NT2/D1 (cell line): ENCODE results near the gene PIP5K1C.
A peak's percentile ranks its signal among the peaks of the same experiment; 100 is the strongest.
"Not testable (repeated sequence)": the region's sequence is repeated elsewhere in the genome, so short reads cannot be mapped to it uniquely, and the experiment has no call there.

Source experiments
- DNase-seq: peaks from one replicate; pipeline ENCODE4 v3.0.0-alpha.2; 2011; ENCODE audit warnings: low read depth, low spot score
- H3K27me3 ChIP-seq: 2 replicates; pipeline ENCODE4 v1.6.0; 2011; ENCODE audit warnings: mild to moderate bottlenecking; ENCODE audit not compliant: insufficient read length, insufficient read depth
- H3K36me3 ChIP-seq: 2 replicates; pipeline ENCODE4 v1.6.1; 2011; ENCODE audit warnings: mild to moderate bottlenecking, low read length, mixed read lengths; ENCODE audit not compliant: insufficient read depth, insufficient read length
- H3K4me1 ChIP-seq: 2 replicates; pipeline ENCODE4 v1.5.1; 2011; ENCODE audit not compliant: insufficient read depth, insufficient read length
- H3K4me3 ChIP-seq: 2 replicates; pipeline ENCODE4 v1.5.1; 2011; ENCODE audit warnings: low read depth; ENCODE audit not compliant: insufficient read length
- H3K9ac ChIP-seq: 2 replicates; pipeline ENCODE4 v1.6.0; 2011; ENCODE audit warnings: low read depth; ENCODE audit not compliant: insufficient read length
- H3K9me3 ChIP-seq: 2 replicates; pipeline ENCODE4 v1.5.1; 2011; ENCODE audit warnings: mild to moderate bottlenecking, low read length; ENCODE audit not compliant: insufficient read depth
- SUZ12 ChIP-seq: IDR thresholded peaks from 2 replicates; pipeline ENCODE4 v1.6.1; 2011; ENCODE audit not compliant: insufficient read length, insufficient read depth; ENCODE audit errors: extremely low read depth
- YY1 ChIP-seq: IDR thresholded peaks from 2 replicates; pipeline ENCODE4 v1.6.1; 2011; ENCODE audit not compliant: insufficient read length, insufficient read depth
- ZNF274 ChIP-seq: IDR thresholded peaks from 2 replicates; pipeline ENCODE4 v1.6.1; 2011; ENCODE audit warnings: mild to moderate bottlenecking, low read depth, low read length

PIP5K1C gene

DNA sequence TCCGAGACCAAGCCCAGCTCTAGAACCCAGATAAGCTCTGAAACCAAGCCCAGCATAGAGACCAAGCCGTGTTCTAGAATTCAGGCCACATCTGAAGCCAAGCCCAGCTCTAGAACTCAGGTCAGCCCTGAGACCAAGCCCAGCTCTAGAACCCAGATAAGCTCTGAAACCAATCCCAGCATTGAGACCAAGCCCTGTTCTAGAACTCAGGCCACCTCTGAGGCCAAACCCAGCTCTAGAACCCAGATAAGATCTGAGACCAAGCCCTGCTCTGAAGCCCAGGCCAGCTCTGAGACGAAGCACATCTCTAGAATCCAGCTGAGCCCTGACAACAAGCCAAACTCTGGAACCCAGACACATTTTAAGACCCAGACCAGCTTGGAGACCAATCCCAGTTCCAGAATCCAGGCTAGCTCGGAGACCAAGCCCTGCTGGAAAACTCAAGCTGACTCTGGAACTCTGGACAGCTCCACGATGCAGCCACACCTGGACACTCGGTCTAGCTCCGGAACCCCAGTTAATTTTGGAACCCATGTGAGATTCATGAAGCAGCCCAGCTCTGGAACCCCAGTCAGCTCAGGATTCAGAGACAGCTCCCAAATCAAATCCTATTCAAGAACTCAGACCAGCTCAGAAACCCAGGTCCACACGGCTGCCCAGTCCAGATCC lies 109.1 kb downstream of the PIP5K1C start:
- no peaks in the 10 kb centered on the region for H3K36me3 ChIP-seq
- H3K9me3 ChIP-seq, result no peaks in the 10 kb centered on the region; the same call in 1 of the 2 replicates
- DNase-seq, result no peak
- H3K9ac ChIP-seq, result no peak overlapping the region
- H3K4me1 ChIP-seq, result no peaks in the 10 kb centered on the region
- TF ChIP-seq SUZ12 (no peak), YY1 (no peak), ZNF274 (no peak)
- H3K27me3 ChIP-seq, result peaks cover 4% of the 10 kb centered on the region
- no peak overlapping the region for H3K4me3 ChIP-seq

DNA sequence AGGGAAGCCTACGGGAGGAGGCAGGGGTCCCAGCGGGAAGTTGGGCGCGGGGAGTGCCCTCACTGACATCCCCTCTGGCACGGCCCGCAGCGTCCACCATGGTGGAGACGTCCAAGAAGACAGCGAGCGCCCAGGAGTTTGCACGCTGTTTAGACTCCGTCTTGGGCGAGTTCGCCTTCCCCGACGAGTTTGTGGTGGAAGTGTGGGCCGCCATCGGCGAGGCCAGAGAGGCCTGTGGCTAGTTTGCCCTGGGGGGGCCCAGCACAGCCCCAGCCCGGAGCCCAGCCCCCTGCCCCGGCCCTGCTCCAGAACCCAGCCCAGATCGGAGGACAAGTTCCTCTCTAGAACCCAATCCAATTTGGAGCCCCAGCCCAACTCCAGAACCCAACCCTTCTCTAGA lies 110.3 kb downstream of the PIP5K1C start:
- no peak for DNase-seq
- Histone ChIP-seq H3K4me3 (no peak overlapping the region), H3K4me1 (no peaks in the 10 kb centered on the region), H3K27me3 (peaks cover 15% of the 10 kb centered on the region), H3K9me3 (no peaks in the 10 kb centered on the region; the same call in 1 of the 2 replicates), H3K36me3 (no peaks in the 10 kb centered on the region), H3K9ac (no peak overlapping the region)
- TF ChIP-seq SUZ12 (no peak), ZNF274 (no peak), YY1 (no peak)

- Histone ChIP-seq H3K27me3 (peaks cover 16% of the 10 kb centered on the region), H3K9me3 (no peaks in the 10 kb centered on the region; the same call in 1 of the 2 replicates), H3K4me1 (no peaks in the 10 kb centered on the region), H3K9ac (no peak overlapping the region), H3K4me3 (no peak overlapping the region), H3K36me3 (no peaks in the 10 kb centered on the region)
- no peak for DNase-seq
- TF ChIP-seq SUZ12 (no peak), ZNF274 (no peak), YY1 (no peak)
These were observed 110.8 kb downstream of the PIP5K1C start for GRCh38 chr19:3589439-3589838.

DNA sequence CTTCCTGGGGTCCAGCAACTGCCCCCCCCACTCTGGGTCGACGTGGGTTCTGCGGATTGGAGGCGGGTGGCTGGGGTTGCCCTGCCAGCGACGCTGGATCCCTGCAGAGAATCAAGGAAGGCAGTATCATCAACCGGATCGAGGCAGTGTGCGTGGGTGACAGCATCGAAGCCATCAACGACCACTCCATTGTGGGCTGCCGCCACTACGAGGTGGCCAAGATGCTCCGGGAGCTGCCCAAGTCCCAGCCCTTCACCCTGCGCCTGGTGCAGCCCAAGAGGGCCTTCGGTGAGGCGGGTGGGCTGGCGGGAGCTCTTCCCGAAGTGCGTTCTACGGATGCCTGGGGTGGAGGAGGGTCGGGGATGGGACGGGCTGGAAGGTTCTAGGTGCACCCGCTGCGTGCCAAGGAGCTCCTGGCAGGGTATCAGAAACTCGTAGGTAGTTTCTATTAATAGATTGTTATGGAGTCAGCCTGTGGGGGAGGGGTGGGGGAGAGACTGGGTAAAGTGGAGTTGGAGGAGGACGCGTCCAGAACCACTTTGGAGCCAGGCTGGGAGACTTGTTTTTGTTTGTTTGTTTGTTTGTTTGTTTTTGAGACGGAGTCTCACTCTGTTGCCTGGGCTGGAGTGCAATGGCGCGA lies 113.4 kb downstream of the PIP5K1C start:
- no peak overlapping the region for H3K9ac ChIP-seq
- no peak overlapping the region for H3K4me3 ChIP-seq
- H3K27me3 ChIP-seq, result peaks cover 14% of the 10 kb centered on the region
- H3K36me3 ChIP-seq, result no peaks in the 10 kb centered on the region
- H3K9me3 ChIP-seq, result no peaks in the 10 kb centered on the region; the same call in 1 of the 2 replicates
- no peak for DNase-seq
- H3K4me1 ChIP-seq, result peaks cover 4% of the 10 kb centered on the region
- no peak for TF ChIP-seq SUZ12
- TF ChIP-seq YY1, result no peak
- TF ChIP-seq ZNF274, result no peak

DNA sequence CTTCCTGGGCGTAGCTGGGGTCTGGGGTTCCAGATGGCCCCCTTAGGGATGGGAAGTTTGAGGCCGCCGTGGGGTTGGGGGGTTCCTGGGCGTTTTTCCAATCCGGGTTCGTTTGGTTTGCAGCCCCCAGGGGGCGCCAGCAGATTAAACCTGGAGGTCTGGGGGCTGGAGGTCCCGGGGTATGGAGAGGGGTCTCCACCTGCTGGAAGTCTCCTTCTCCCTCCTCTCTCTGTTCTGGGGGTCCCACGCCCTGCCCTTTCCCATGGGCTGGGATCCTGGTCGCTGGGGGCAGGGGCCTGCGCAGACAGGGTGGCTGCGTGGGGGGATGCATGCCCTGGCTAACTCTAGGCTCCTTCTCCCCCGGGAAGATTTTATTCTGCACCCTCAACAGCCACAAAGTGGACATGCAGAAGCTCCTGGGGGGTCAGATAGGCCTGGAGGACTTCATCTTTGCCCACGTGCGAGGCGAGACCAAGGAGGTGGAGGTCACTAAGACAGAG lies 114.1 kb downstream of the PIP5K1C start:
- peak overlapping the region; percentile 79 for H3K9ac ChIP-seq
- no peak for TF ChIP-seq YY1
- no peak for TF ChIP-seq SUZ12
- TF ChIP-seq ZNF274, result no peak
- peaks cover 13% of the 10 kb centered on the region for H3K27me3 ChIP-seq
- H3K9me3 ChIP-seq, result no peaks in the 10 kb centered on the region; the same call in 1 of the 2 replicates
- H3K4me1 ChIP-seq, result peaks cover 4% of the 10 kb centered on the region
- no peaks in the 10 kb centered on the region for H3K36me3 ChIP-seq
- DNase-seq, result no peak
- peak overlapping the region; percentile 51 for H3K4me3 ChIP-seq

DNA sequence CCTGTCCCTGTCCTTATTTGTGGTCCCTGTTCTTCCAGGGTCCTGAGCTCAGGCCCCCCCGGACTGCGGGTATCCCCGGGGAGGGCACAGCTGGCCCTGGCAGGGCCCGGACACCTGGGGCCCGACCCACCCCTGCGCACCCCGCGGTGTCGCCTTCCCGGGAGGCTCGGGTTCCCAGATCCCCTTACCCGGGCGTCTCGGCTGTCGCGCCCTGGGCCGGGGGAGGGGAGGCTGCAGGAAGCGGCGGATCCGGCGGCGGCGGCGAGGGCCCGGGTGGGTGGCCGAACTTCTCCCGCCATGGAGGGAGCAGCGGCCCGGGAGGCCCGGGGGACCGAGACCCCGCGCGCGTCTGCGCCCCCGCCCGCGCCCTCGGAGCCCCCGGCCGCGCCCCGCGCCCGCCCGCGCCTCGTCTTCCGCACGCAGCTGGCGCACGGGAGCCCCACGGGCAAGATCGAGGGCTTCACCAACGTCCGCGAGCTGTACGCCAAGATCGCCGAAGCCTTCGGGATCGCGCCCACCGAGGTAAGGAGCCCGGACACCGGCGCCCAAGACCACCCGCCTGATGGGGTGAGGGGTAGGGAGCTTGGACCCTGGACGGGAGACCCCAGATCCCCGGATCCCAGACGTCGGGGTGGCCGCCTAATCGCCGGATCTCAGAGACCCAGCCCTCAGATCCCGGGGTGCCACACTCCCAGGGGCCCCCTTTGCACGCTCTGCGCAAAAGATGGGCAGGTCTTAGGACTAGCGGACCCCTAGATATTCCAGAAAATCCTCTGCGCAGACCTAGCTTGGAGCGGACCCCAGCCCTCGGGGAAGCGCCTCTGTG lies 114.8 kb downstream of the PIP5K1C start, which contains the start of gene GIPC3:
GIPC3 (plus strand) TSS at position 178 of the 826 bp plus-strand sequence; CDS start at position 298, 120 bp downstream.
- no peak for DNase-seq
- Histone ChIP-seq H3K9ac (peak within 1 kb of the TSS; percentile 79), H3K36me3 (no peaks in the 10 kb centered on the region), H3K27me3 (peaks cover 13% of the 10 kb centered on the region), H3K4me3 (peak within 1 kb of the TSS; percentile 51), H3K9me3 (no peaks in the 10 kb centered on the region; the same call in 1 of the 2 replicates), H3K4me1 (peaks cover 4% of the 10 kb centered on the region)
- no peak for TF ChIP-seq SUZ12
- no peak for TF ChIP-seq ZNF274
- no peak for TF ChIP-seq YY1

DNA sequence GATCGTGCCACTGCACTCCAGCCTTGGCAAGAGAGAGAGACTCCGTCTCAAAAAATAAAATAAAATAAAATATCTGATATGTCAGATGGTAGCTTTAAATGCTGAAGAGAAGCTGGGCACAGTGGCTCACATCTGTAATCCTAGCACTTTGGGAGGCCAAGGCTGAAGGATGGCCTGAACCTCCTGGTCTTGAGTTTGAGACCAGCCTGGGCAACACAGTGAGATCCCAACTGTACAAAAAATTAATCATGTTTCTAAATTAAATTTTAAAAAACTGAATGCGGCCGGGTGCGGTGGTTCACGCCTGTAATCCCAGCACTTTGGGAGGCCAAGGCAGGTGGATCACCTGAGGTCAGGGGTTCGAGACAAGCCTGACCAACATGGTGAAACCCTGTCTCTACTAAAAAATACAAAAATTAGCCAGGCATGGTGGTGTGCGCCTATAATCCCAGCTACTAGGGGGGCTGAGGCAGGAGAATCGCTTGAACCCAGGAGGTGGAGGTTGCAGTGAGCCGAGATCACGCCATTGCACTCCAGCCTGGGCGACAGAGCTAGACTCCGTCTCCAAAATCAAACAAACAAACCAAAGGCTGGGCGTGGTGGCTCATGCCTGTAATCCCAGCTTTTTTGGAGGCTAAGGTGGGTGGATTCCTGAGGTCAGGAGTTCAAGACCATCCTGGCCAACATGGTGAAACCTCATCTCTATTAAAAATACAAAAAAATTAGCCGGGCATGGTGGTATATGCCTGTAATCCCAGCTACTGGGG lies 116.0 kb downstream of the PIP5K1C start:
- not testable (repeated sequence) for H3K9me3 ChIP-seq, H3K36me3 ChIP-seq, H3K4me3 ChIP-seq, DNase-seq, H3K9ac ChIP-seq, H3K4me1 ChIP-seq
- peaks cover 13% of the 10 kb centered on the region for H3K27me3 ChIP-seq

DNA sequence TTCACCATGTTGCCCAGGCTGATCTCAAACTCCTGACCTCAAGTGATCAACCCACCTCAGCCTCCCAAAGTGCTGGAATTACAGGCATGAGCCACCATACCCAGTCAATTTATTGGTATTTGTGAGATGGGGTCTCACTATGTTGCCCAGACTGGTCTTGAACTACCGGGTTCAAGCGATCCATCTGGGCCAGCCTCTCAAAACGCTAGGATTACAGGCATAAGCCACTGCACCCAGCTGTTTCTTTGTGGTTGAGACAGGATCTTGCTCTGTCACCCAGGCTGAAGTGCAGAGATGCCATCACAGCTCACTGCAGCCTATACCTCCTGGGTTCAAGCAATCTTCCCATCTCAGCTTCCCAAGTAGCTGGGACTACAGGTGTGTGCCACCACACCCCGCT lies 118.5 kb downstream of the PIP5K1C start:
- Histone ChIP-seq H3K27me3 (peaks cover 13% of the 10 kb centered on the region), H3K36me3 (peaks cover 14% of the 10 kb centered on the region)
- H3K9ac ChIP-seq, H3K4me3 ChIP-seq, DNase-seq, H3K4me1 ChIP-seq, H3K9me3 ChIP-seq: not testable (repeated sequence)
